ENCODE results near the gene RBBP8NL.
A peak's percentile ranks its signal among the peaks of the same experiment; 100 is the strongest.

The RBBP8NL gene

GRCh38 chr20:62415354-62416111 is 11.8 kb downstream of the RBBP8NL start:
- no peak for DNase-seq (ENCODE audit: low spot score in 2 of 2)
- H3K9me3 ChIP-seq = no peaks in the 10 kb centered on the region
- no peak overlapping the region for H3K4me3 ChIP-seq
- no peaks in the 10 kb centered on the region for H3K4me1 ChIP-seq
- no peaks in the 10 kb centered on the region for H3K27me3 ChIP-seq (ENCODE audit: low read depth)
- in situ Hi-C loops (cut with MboI; ENCODE audit: low sequenced_read_pairs) = no loop called here
- no peaks in the 10 kb centered on the region for H3K36me3 ChIP-seq (replicated peaks)

GRCh38 chr20:62413896-62414481 is 13.3 kb downstream of the RBBP8NL start:
- H3K9me3 ChIP-seq = no peaks in the 10 kb centered on the region
- no peaks in the 10 kb centered on the region for H3K4me1 ChIP-seq
- H3K4me3 ChIP-seq = no peak overlapping the region
- H3K27me3 ChIP-seq (ENCODE audit: low read depth) = no peaks in the 10 kb centered on the region
- DNase-seq (ENCODE audit: low spot score in 2 of 2) = no peak
- in situ Hi-C loops (cut with MboI; ENCODE audit: low sequenced_read_pairs) = no loop called here
- no peaks in the 10 kb centered on the region for H3K36me3 ChIP-seq (replicated peaks)

GRCh38 chr20:62413025-62413570 is 14.2 kb downstream of the RBBP8NL start:
- no peaks in the 10 kb centered on the region for H3K9me3 ChIP-seq
- no peaks in the 10 kb centered on the region for H3K36me3 ChIP-seq (replicated peaks)
- no peak for DNase-seq (ENCODE audit: low spot score in 2 of 2)
- in situ Hi-C loops (cut with MboI; ENCODE audit: low sequenced_read_pairs) = no loop called here
- no peak overlapping the region for H3K4me3 ChIP-seq
- H3K4me1 ChIP-seq = no peaks in the 10 kb centered on the region
- H3K27me3 ChIP-seq (ENCODE audit: low read depth) = no peaks in the 10 kb centered on the region

GRCh38 chr20:62412194-62413024 is 14.9 kb downstream of the RBBP8NL start:
- Histone ChIP-seq H3K4me1 (peaks cover 5% of the 10 kb centered on the region; the same call in 1 of the 2 replicates), H3K9me3 (no peaks in the 10 kb centered on the region), H3K4me3 (no peak overlapping the region), H3K27me3 (ENCODE audit: low read depth) (no peaks in the 10 kb centered on the region), H3K36me3 (replicated peaks) (no peaks in the 10 kb centered on the region)
- in situ Hi-C loops (cut with MboI; ENCODE audit: low sequenced_read_pairs) = no loop called here
- DNase-seq (ENCODE audit: low spot score in 2 of 2) = no peak

GRCh38 chr20:62411479-62412193 is 15.7 kb downstream of the RBBP8NL start:
- no peaks in the 10 kb centered on the region for H3K27me3 ChIP-seq (ENCODE audit: low read depth)
- H3K4me1 ChIP-seq = peaks cover 6% of the 10 kb centered on the region; the same call in 1 of the 2 replicates
- DNase-seq (ENCODE audit: low spot score in 2 of 2) = no peak
- no peak overlapping the region for H3K4me3 ChIP-seq
- no peaks in the 10 kb centered on the region for H3K36me3 ChIP-seq (replicated peaks)
- no peaks in the 10 kb centered on the region for H3K9me3 ChIP-seq
- in situ Hi-C loops (cut with MboI; ENCODE audit: low sequenced_read_pairs) = no loop called here

GRCh38 chr20:62410746-62411478 is 16.4 kb downstream of the RBBP8NL start:
- in situ Hi-C loops (cut with MboI; ENCODE audit: low sequenced_read_pairs) = no loop called here
- Histone ChIP-seq H3K36me3 (replicated peaks) (no peaks in the 10 kb centered on the region), H3K4me3 (no peak overlapping the region), H3K9me3 (no peaks in the 10 kb centered on the region), H3K27me3 (ENCODE audit: low read depth) (no peaks in the 10 kb centered on the region), H3K4me1 (peaks cover 12% of the 10 kb centered on the region)
- DNase-seq (ENCODE audit: low spot score in 2 of 2) = no peak

- H3K9me3 ChIP-seq = no peaks in the 10 kb centered on the region
- no peaks in the 10 kb centered on the region for H3K36me3 ChIP-seq (replicated peaks)
- peaks cover 15% of the 10 kb centered on the region for H3K4me1 ChIP-seq
- H3K4me3 ChIP-seq = no peak overlapping the region
- peak in 1 of 2 experiments; percentile 79 for DNase-seq (ENCODE audit: low spot score in 2 of 2)
- no peaks in the 10 kb centered on the region for H3K27me3 ChIP-seq (ENCODE audit: low read depth)
- in situ Hi-C loops (cut with MboI; ENCODE audit: low sequenced_read_pairs) = no loop called here
Measured at GRCh38 chr20:62409931-62410745, 17.2 kb downstream of the RBBP8NL start.

- H3K36me3 ChIP-seq (replicated peaks) = no peaks in the 10 kb centered on the region
- H3K4me1 ChIP-seq = peaks cover 15% of the 10 kb centered on the region
- no peak for DNase-seq (ENCODE audit: low spot score in 2 of 2)
- H3K27me3 ChIP-seq (ENCODE audit: low read depth) = no peaks in the 10 kb centered on the region
- no peaks in the 10 kb centered on the region for H3K9me3 ChIP-seq
- in situ Hi-C loops (cut with MboI; ENCODE audit: low sequenced_read_pairs) = no loop called here
- no peak overlapping the region for H3K4me3 ChIP-seq
Measured at GRCh38 chr20:62409086-62409853, 18.1 kb downstream of the RBBP8NL start.

- peaks cover 15% of the 10 kb centered on the region for H3K4me1 ChIP-seq
- no peak for DNase-seq (ENCODE audit: low spot score in 2 of 2)
- in situ Hi-C loops (cut with MboI; ENCODE audit: low sequenced_read_pairs) = no loop called here
Measured at GRCh38 chr20:62408640-62409039, 18.7 kb downstream of the RBBP8NL start.

GRCh38 chr20:62408055-62408454 is 19.3 kb downstream of the RBBP8NL start:
- peak overlapping the region; percentile 43; the same call in 1 of the 2 replicates for H3K4me3 ChIP-seq
- no peaks in the 10 kb centered on the region for H3K27me3 ChIP-seq (ENCODE audit: low read depth)
- no peak for DNase-seq (ENCODE audit: low spot score in 2 of 2)
- H3K9me3 ChIP-seq = no peaks in the 10 kb centered on the region
- in situ Hi-C loops (cut with MboI; ENCODE audit: low sequenced_read_pairs) = no loop called here
- H3K36me3 ChIP-seq (replicated peaks) = no peaks in the 10 kb centered on the region
- H3K4me1 ChIP-seq = peaks cover 15% of the 10 kb centered on the region

More at GRCh38 chr20:62408640-62409039, 18.7 kb downstream of the RBBP8NL start:
- Histone ChIP-seq H3K27me3 (ENCODE audit: low read depth) (no peaks in the 10 kb centered on the region), H3K36me3 (replicated peaks) (no peaks in the 10 kb centered on the region), H3K4me3 (no peak overlapping the region), H3K9me3 (no peaks in the 10 kb centered on the region)

- in situ Hi-C loops (cut with MboI; ENCODE audit: low sequenced_read_pairs) = no loop called here
- H3K4me1 ChIP-seq = peaks cover 15% of the 10 kb centered on the region
- peak within 1 kb of the TSS; percentile 49 for H3K4me3 ChIP-seq
- peak; percentile 91 to 95 for DNase-seq (ENCODE audit: low spot score in 2 of 2)
- H3K27me3 ChIP-seq (ENCODE audit: low read depth) = no peaks in the 10 kb centered on the region
- no peaks in the 10 kb centered on the region for H3K36me3 ChIP-seq (replicated peaks)
- no peaks in the 10 kb centered on the region for H3K9me3 ChIP-seq
Measured at GRCh38 chr20:62407221-62407992, 19.9 kb downstream of the RBBP8NL start, which contains the start of gene CABLES2. Gene CABLES2 (minus strand): TSS chr20:62407285. CDS start chr20:62407276, 9 bp downstream.
